AG04450 (cell line): ENCODE measurements around the gene CDON. TPM values are rescaled to one million over a fixed set of nuclear protein-coding genes. Genes with fewer than 3 reads are reported as not detected.

Experiments
- CTCF ChIA-PET: fragments of 300-600, 350-600 bp; formaldehyde crosslinking; extraction: SDS; loops from one replicate; lab custom pipeline; 2022; ENCODE audit warnings: antibody characterized with exemption, inconsistent platforms; lab: Charles Lee
- POLR2A ChIA-PET: fragments of 350-600 bp; formaldehyde crosslinking; extraction: SDS; loops from one replicate; lab custom pipeline; 2021; ENCODE audit warnings: antibody characterized with exemption, inconsistent platforms; lab: Yijun Ruan, JAX
- DNase-seq: peaks from one replicate; pipeline ENCODE4 v3.0.0-alpha.2; 2011; ENCODE audit warnings: low read depth, low spot score
- H3K27ac ChIP-seq: one replicate; pipeline ENCODE4 v1.5.1; 2012; ENCODE audit warnings: low read depth, low read length, control low read depth
- H3K27me3 ChIP-seq: one replicate; pipeline ENCODE4 v1.6.0; 2012; ENCODE audit warnings: low read length; ENCODE audit not compliant: control insufficient read depth, insufficient read depth
- H3K4me3 ChIP-seq: 2 replicates; pipeline ENCODE4 v1.5.1; 2011; ENCODE audit warnings: mild to moderate bottlenecking, low read depth, low read length, control low read depth
- H3K9me3 ChIP-seq: 2 replicates; pipeline ENCODE4 v1.5.1; 2012; ENCODE audit warnings: low read length; ENCODE audit not compliant: control insufficient read depth, insufficient read depth
- polyA plus RNA-seq: library from polyadenylated mRNA; depleted of rRNA; stranded (reverse); fragments of >200 nt; gene quantifications from 2 replicates; pipeline ENCODE4 v1.2.3, GENCODE V29; 2011
- TF ChIP-seq, protein P1 (sequence below): IDR thresholded peaks from 2 replicates; pipeline ENCODE4 v1.5.1; 2011; ENCODE audit warnings: low read depth, low read length, control low read depth, inconsistent platforms

CDON gene
- polyA plus RNA-seq, 1 experiment: 4.0 TPM

DNA sequence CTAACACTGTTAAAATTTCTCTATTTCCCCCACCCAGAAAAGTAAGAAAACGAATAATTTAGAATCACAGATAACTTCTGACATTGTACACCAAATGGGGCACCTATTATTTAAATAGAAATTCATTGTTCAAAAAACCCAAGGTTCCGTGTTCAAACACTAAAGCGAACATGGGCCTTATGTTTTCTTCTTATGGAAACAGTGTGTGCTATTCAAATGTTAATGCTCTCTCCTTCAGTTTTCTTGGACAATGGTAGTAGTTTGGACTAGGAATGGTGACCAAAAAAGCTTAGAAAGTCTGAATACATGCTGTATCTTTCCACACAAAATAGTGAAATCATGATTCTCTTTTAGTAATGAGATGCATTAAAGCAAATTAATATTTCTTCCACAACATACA lies 83.2 kb downstream of the CDON start:
- no peak overlapping the region for H3K4me3 ChIP-seq
- H3K9me3 ChIP-seq: no peaks in the 10 kb centered on the region
- POLR2A ChIA-PET: no interaction called here
- TF ChIP-seq, protein P1, sequence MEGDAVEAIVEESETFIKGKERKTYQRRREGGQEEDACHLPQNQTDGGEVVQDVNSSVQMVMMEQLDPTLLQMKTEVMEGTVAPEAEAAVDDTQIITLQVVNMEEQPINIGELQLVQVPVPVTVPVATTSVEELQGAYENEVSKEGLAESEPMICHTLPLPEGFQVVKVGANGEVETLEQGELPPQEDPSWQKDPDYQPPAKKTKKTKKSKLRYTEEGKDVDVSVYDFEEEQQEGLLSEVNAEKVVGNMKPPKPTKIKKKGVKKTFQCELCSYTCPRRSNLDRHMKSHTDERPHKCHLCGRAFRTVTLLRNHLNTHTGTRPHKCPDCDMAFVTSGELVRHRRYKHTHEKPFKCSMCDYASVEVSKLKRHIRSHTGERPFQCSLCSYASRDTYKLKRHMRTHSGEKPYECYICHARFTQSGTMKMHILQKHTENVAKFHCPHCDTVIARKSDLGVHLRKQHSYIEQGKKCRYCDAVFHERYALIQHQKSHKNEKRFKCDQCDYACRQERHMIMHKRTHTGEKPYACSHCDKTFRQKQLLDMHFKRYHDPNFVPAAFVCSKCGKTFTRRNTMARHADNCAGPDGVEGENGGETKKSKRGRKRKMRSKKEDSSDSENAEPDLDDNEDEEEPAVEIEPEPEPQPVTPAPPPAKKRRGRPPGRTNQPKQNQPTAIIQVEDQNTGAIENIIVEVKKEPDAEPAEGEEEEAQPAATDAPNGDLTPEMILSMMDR: no peak
- CTCF ChIA-PET: no interaction called here
- no peak for DNase-seq
- no peak overlapping the region for H3K27ac ChIP-seq
- peaks cover 4% of the 10 kb centered on the region for H3K27me3 ChIP-seq

DNA sequence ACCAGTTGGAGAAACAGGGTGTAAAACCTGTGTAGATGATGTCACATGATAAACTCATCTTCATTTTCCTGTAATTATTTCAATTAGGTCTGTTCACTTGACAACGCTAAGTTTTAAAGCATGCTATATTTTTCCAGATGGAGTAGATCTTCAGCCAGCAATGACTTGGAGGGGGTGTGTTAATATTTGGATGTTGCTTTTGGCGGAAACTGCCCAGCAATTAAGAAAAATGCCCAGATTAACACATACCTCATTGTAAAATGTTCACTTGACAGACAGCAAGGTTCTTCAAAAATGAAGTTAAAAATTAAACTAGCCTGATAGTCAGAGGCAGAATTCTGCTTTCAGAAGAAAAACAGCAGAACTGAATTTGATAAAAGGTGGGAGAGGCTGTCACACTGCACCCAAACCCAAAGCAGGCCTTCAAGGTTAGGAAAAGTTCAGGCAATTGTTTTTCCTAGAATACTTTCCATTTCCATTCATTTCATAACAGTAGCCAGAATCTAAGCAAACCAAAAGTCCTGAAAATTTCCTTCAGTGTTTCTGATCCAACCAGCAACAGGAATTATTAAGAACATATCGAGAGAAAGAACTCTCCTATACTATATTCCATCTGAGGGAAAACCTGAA lies 83.8 kb downstream of the CDON start:
- CTCF ChIA-PET: no interaction called here
- H3K4me3 ChIP-seq: no peak overlapping the region

DNA sequence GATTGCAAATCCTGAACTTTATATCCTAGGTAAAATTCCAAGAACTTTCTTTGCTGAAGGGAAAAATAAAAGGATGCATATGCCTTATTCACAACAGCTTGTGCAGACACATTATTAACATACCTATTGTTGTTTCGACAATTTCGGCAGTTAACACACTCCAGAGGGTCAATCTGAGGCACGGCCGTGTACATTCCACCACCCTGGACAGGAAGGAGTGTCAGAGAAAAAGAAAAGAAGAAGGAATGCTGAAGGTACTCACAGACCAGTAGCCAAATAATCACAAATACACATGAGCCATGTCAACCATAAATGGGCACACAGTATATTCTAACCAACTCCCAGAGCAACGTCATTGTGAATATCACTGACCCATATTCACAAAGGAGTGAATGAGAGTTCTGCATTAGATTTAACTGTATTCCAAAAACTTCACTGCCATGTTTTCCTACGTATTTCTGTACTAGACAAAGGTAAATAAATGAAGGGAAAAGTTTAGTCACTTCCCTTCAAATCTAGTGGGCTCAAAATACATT lies 84.4 kb downstream of the CDON start:
- POLR2A ChIA-PET: no interaction called here
- Histone ChIP-seq H3K27ac (no peak overlapping the region), H3K9me3 (no peaks in the 10 kb centered on the region), H3K27me3 (peaks cover 4% of the 10 kb centered on the region), H3K4me3 (no peak overlapping the region)
- CTCF ChIA-PET: no interaction called here
- TF ChIP-seq, protein P1: no peak
- no peak for DNase-seq

More for the DNA sequence above, 83.8 kb downstream of the CDON start:
- POLR2A ChIA-PET: no interaction called here
- no peaks in the 10 kb centered on the region for H3K9me3 ChIP-seq
- DNase-seq: no peak
- TF ChIP-seq, protein P1: no peak
- H3K27me3 ChIP-seq: peaks cover 4% of the 10 kb centered on the region
- no peak overlapping the region for H3K27ac ChIP-seq

DNA sequence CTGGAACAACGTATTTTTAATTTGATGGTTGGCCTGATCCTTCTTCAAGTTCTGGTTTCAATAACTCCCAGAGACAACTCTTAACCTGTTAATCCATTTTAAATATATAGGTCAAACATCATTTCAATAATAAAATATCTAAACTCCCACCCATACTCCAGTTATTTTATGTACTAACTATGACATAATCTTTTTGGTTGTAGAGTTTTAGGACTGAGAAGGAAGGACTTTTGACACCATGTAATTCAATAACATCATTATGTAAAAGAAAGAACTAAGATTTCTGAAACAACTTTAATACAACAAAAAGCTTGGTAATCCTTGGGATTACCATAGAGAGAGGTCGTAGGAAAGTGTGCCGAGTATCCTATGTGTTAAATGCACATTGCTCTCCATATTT lies 85.3 kb downstream of the CDON start:
- CTCF ChIA-PET: interaction anchor here (1.2 kb wide), 1 partner anchor 54 kb away, joined by 3 read pairs; no protein-coding TSS in a partner anchor
- TF ChIP-seq, protein P1: no peak
- peaks cover 6% of the 10 kb centered on the region for H3K27me3 ChIP-seq
- no peaks in the 10 kb centered on the region for H3K9me3 ChIP-seq
- POLR2A ChIA-PET: no interaction called here
- H3K4me3 ChIP-seq: no peak overlapping the region
- no peak for DNase-seq
- H3K27ac ChIP-seq: no peak overlapping the region

DNA sequence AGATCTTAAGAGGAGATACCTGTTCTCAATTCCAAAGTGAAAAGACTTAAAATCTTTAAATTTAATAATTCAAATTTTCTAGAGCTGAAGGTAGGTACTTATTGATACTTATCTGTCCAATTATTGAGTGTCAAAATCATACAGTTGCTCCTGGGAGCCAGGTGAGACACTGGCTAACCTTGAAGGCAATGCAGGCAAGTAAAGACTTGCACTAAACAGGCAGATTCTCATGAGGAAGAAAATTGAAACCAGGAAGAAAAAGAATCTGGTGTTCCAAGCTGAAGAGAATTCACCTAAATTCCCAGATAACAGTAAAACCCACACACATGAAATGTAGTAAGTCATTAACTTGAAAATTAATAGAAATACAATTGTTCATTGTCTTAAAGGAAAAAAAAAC lies 86.5 kb downstream of the CDON start:
- H3K27ac ChIP-seq: no peak overlapping the region
- TF ChIP-seq, protein P1: no peak
- ChIA-PET POLR2A (no interaction called here), CTCF (no interaction called here)
- H3K27me3 ChIP-seq: peaks cover 6% of the 10 kb centered on the region
- no peak for DNase-seq
- no peak overlapping the region for H3K4me3 ChIP-seq
- H3K9me3 ChIP-seq: no peaks in the 10 kb centered on the region
